GM19468 (cell line): ENCODE measurements around the gene SMYD1.
"Not testable (repeated sequence)": the region's sequence is repeated elsewhere in the genome, so short reads cannot be mapped to it uniquely, and the experiment has no call there.

Experiments
- ATAC-seq: cut with Tn5 transposase; IDR thresholded peaks from one replicate; pipeline ENCODE4 v1.9.1; 2021; ENCODE audit warnings: mild to moderate bottlenecking, moderate library complexity, moderate number of reproducible peaks; ENCODE audit not compliant: unreplicated experiment; ENCODE audit errors: extremely low read depth

Gene SMYD1

GRCh38 chr2:88067598-88067997 is at the start of gene SMYD1:
SMYD1 (plus strand) TSS chr2:88067825; CDS start chr2:88067865, 40 bp downstream.
- no peak for ATAC-seq

- ATAC-seq, result not testable (repeated sequence)
Observed at GRCh38 chr2:88018077-88018805, 49.4 kb upstream of the SMYD1 start.

- ATAC-seq, result no peak
Observed at GRCh38 chr2:88018909-88019308, 48.7 kb upstream of the SMYD1 start.

GRCh38 chr2:88019985-88020384 is 47.6 kb upstream of the SMYD1 start:
- no peak for ATAC-seq

GRCh38 chr2:88022669-88022921 is 45.0 kb upstream of the SMYD1 start:
- no peak for ATAC-seq

GRCh38 chr2:88024509-88024908 is 43.1 kb upstream of the SMYD1 start:
- no peak for ATAC-seq

GRCh38 chr2:88027697-88028389 is 39.8 kb upstream of the SMYD1 start:
- ATAC-seq, result no peak

- no peak for ATAC-seq
Observed at GRCh38 chr2:88028931-88029330, 38.7 kb upstream of the SMYD1 start.

- no peak for ATAC-seq
Observed at GRCh38 chr2:88032070-88032702, 35.4 kb upstream of the SMYD1 start.

GRCh38 chr2:88036182-88036581 is 31.4 kb upstream of the SMYD1 start:
- ATAC-seq, result no peak

GRCh38 chr2:88036606-88037005 is 31.0 kb upstream of the SMYD1 start:
- ATAC-seq, result no peak

GRCh38 chr2:88038263-88039105 is 29.1 kb upstream of the SMYD1 start:
- no peak for ATAC-seq

GRCh38 chr2:88042476-88042875 is 25.1 kb upstream of the SMYD1 start:
- no peak for ATAC-seq

- ATAC-seq, result not testable (repeated sequence)
Observed at GRCh38 chr2:88045561-88045960, 22.1 kb upstream of the SMYD1 start.

- no peak for ATAC-seq
Observed at GRCh38 chr2:88048541-88048940, 19.1 kb upstream of the SMYD1 start.

- ATAC-seq, result peak; percentile 30
Observed at GRCh38 chr2:88049622-88050021, 18.0 kb upstream of the SMYD1 start.

GRCh38 chr2:88051792-88052191 is 15.8 kb upstream of the SMYD1 start:
- ATAC-seq, result no peak

GRCh38 chr2:88053296-88053695 is 14.3 kb upstream of the SMYD1 start:
- ATAC-seq, result no peak

- ATAC-seq, result no peak
Observed at GRCh38 chr2:88053934-88054781, 13.5 kb upstream of the SMYD1 start.
